Natural killer cell treated with Interleukin-12 subunit alpha and Interleukin-12 subunit beta and Interleukin-15 and Interleukin-18, amount 100 ng/mL, for 72 hours (primary cell): ENCODE measurements around the gene FNDC11. TPM values are rescaled to one million over a fixed set of nuclear protein-coding genes. Genes with fewer than 3 reads are reported as not detected.

ENCODE experiments used
- ATAC-seq, 2 donors: fragments of 150-1000 bp; cut with Tn5 transposase in 1 of 2; sonication (Bioruptor Pico), chemical (Tn5 transposase) in 1 of 2; 2 replicates each; pipeline ENCODE4 v1.10.0; 2021
- DNase-seq: peaks from one replicate; pipeline ENCODE4 v3.0.0; 2022; ENCODE audit warnings: low spot score
- H3K27ac Mint-ChIP-seq, 2 donors: 1 replicate in 1 of 2; 2 replicates in 1 of 2; pipeline ENCODE4 v1.8.0; 2022; ENCODE audit warnings: mixed read lengths in 2 of 2, mild to moderate bottlenecking in 1 of 2, moderate library complexity in 1 of 2
- H3K27me3 Mint-ChIP-seq, 2 donors: 1 replicate in 1 of 2; 2 replicates in 1 of 2; pipeline ENCODE4 v1.8.0; 2022; ENCODE audit warnings: mixed read lengths in 2 of 2
- H3K36me3 Mint-ChIP-seq: one replicate; pipeline ENCODE4 v1.8.0; 2022; ENCODE audit warnings: mixed read lengths
- H3K4me1 Mint-ChIP-seq, 2 donors: 1 replicate in 1 of 2; 2 replicates in 1 of 2; pipeline ENCODE4 v1.8.0; 2022; ENCODE audit warnings: low read depth in 2 of 2, mixed read lengths in 2 of 2, mild to moderate bottlenecking in 1 of 2
- H3K4me3 Mint-ChIP-seq: one replicate; pipeline ENCODE4 v1.8.0; 2022; ENCODE audit warnings: mixed read lengths
- H3K9me3 Mint-ChIP-seq: 2 replicates; pipeline ENCODE4 v1.8.0; 2022; ENCODE audit warnings: mixed read lengths
- total RNA-seq, 2 donors: library from RNA; stranded (reverse); gene quantifications; one replicate each; pipeline ENCODE4 v1.2.3, GENCODE V29; 2022

FNDC11 gene
- total RNA-seq, 2 donors from 2014 or later = 0.31 to 0.39 TPM

DNA sequence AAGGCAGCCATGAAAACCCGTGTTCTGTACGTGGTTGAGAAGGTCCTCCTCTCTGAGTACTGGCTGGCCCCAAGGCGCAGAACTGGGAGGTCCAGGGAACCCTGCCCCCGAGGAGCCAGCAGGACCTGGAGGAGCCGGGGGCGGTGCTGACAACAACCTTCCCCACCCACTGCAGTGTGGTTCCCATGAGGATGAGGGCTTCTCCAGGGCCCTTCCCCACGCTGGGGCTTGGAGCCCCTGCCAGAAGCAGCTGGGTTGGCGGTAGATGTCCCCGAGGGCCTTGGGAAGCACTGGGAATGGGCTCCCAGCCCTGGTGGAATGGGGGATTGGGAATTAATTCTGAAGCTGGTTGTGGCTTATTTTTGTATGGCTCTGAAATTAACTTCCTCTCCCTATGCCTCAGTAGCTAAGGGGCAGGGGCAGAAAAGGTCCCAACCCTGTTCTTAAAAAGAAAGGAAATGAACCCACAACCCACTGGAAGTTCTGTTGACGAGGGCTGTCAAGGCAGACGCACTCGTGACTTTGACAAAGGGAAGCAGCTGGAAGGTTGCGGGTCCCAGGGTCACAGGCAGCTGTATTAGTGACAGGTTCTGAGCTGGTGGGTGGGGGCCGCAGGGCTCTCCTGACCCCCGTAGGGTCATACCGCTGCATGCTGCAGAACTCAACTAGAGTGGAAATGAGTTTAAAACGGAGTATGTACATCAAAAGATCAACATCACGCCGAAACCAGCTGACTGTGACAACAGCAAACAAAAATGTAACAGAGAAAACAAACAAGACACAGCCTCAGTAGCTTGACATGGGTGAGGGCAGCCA, 34.0 kb downstream of the FNDC11 start:
- ATAC-seq (no peak), DNase-seq (no peak)
- no peaks in the 10 kb centered on the region for H3K9me3 Mint-ChIP-seq
- H3K27ac Mint-ChIP-seq = no peak overlapping the region
- no peak overlapping the region for H3K4me3 Mint-ChIP-seq
- peaks cover 0 to 2% of the 10 kb centered on the region in 2 donors for H3K4me1 Mint-ChIP-seq
- H3K36me3 Mint-ChIP-seq = no peaks in the 10 kb centered on the region
- no peaks in the 10 kb centered on the region for H3K27me3 Mint-ChIP-seq

DNA sequence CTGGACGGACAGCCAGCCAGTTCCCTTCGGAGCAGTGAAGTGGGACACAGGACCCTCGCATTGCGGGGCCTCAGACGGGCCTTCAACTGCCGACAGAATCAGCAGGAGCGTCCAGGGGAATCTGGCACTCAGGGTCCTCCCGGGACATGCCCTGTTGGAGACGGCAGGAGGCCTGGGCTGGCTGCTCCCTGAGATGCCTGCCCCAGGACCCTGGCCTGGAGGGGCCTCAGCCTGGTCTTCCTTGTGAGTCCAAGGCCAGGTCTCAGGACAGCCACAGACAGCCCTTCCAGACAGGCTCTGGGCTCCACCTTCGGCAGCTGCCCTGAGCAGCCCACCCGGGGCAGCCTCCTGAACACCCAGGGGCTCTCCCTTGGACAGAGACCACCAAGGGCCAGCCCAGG, 34.7 kb downstream of the FNDC11 start:
- Mint-ChIP-seq H3K27me3 (no peaks in the 10 kb centered on the region), H3K36me3 (no peaks in the 10 kb centered on the region), H3K9me3 (no peaks in the 10 kb centered on the region), H3K4me3 (no peak overlapping the region), H3K4me1 (peaks cover 0 to 2% of the 10 kb centered on the region in 2 donors), H3K27ac (no peak overlapping the region)
- ATAC-seq (peak in 1 of 2 donors; percentile 28), DNase-seq (no peak)

DNA sequence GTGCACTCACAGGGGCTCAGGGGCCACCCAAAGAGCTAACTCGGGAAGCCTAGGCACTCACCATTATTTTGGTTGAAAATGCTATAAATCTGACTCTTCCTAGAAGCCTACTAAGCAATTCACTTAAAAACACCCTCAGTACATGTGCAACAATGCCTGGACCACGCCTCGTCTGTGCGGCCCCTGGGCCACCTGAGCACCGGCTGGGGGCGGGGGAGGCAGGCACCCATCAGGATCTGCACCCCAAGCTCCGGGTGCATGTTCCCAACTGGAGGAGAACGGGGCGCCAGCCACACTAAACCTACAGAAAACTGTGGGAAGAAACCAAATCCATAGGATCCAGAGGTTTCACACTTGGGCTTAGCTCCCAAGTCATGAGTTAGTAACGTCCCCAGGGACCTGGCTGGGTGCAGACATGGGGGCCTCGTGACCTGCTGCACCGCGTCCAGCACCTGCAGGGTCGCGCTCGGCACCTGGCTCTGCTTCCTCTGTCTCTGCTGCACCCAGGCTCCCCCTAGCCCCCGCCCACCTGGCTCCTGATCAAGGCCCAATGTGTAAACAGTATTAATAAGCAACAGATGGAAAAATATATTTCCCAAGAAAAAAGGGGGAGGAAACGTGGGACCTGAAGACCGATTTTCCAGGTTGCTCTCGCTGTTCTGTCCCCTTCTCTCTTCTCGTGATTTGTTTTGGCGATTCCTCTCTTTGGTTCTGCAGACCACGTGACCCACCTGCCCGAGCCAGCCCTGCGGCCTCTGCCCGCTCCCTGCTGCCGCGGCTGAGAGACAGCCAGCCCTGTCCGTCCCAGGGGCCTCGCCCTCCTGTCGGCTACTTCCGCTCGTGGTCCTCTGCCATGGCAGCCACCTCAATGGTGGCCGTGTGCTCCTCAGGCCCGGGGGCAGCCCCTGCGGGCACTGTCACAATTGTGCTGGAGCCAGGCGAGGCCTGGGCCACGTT, 35.6 kb downstream of the FNDC11 start:
- DNase-seq (no peak), ATAC-seq (peak in 1 of 2 donors; percentile 29)
- no peaks in the 10 kb centered on the region for H3K27me3 Mint-ChIP-seq
- H3K27ac Mint-ChIP-seq = no peak overlapping the region
- no peaks in the 10 kb centered on the region for H3K36me3 Mint-ChIP-seq
- H3K4me3 Mint-ChIP-seq = no peak overlapping the region
- no peaks in the 10 kb centered on the region for H3K9me3 Mint-ChIP-seq
- peaks cover 0 to 2% of the 10 kb centered on the region in 2 donors for H3K4me1 Mint-ChIP-seq

DNA sequence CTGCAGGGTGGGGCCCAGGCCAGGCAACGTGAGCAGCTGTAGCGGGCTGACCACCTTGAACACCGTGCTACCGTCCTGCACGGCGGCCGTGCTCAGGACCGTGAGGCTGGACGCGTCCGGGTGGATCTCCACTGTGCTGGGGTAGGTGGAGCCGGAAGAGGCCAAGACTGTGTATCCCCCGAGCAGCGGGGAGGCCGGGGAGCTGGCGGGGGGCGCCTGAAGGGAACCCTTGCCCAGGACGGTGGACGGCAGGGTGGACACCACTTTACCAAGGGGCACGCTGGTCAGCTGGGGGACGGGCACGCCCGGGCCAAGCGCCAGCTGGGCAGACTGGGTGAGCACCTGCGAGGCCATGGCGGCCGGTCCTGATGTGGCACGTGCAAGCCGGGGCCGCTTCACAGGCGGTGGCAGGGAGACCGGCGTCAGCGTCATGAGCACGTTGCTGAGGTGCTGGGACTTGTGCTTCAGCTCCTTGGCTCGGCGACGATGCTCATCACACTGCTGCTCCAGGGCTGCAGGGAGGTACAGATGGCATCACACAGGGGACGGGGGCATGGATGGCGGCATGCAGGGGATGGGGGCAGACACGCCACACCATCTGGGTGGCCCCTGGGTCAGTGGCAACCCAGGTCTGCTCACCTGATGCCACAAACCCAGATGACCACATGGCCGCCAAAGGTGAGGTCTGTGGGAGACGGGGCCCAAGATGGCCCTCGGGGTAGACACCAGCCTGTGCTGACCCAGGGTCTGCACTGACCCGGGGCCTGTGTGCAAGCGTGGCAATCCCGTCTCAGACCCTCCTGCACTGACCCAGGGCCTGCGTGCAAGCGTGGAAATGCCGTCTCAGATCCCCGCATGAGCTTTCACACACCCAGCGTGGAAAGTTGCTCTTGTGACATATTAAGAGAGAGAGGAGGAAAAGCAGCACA, 36.5 kb downstream of the FNDC11 start:
- H3K9me3 Mint-ChIP-seq = no peaks in the 10 kb centered on the region
- H3K4me1 Mint-ChIP-seq = peaks cover 0 to 2% of the 10 kb centered on the region in 2 donors
- no peak overlapping the region for H3K4me3 Mint-ChIP-seq
- H3K36me3 Mint-ChIP-seq = no peaks in the 10 kb centered on the region
- ATAC-seq (no peak), DNase-seq (no peak)
- no peaks in the 10 kb centered on the region for H3K27me3 Mint-ChIP-seq
- no peak overlapping the region for H3K27ac Mint-ChIP-seq

DNA sequence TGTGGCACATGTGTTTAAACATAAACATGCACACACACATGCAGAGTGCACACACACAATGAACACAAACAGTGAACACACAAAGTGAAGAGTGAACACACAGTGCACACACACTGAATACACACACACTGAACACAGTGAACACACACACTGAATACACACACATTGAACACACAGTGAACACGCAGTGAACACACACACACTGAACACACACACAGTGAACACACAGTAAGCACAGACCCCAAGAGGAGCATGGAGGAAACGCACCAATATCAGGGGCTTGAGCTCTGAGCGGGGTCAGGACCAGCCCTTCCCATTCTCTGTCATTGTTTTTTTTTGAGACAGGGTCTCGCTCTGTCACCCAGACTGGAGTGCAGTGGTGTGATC, 37.2 kb downstream of the FNDC11 start:
- H3K9me3 Mint-ChIP-seq = no peaks in the 10 kb centered on the region
- DNase-seq (no peak), ATAC-seq (no peak)
- no peak overlapping the region for H3K4me3 Mint-ChIP-seq
- H3K27ac Mint-ChIP-seq = no peak overlapping the region
- H3K36me3 Mint-ChIP-seq = no peaks in the 10 kb centered on the region
- H3K27me3 Mint-ChIP-seq = no peaks in the 10 kb centered on the region
- no peaks in the 10 kb centered on the region for H3K4me1 Mint-ChIP-seq

DNA sequence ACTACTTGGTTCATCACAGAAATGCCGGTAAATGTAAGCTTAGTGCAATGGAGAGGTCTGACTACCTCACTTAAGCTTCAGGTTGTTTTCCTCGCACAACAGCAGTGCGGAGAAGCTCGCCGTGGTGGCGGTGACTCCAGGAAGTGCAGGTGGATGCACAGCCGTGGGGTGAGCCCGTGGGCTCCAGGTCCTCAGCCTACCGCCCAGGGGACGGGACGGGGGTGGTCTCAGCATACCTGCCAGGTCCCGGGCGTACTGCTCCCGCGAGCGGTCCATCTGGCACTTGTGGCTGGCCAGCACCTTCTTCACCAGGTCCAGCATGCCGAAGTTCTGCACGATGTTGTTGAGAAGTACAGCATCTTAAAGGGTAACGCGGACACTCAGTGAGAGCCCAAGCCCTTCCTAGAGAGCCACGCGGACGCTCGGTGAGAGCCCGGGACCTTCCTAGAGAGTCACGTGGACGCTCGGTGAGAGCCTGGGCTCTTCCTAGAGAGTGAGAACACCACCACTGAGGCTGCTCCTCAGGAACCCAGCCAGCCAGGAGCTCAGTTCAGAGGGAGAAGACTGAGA, 37.9 kb downstream of the FNDC11 start:
- Mint-ChIP-seq H3K36me3 (no peaks in the 10 kb centered on the region), H3K27ac (no peak overlapping the region), H3K4me3 (no peak overlapping the region), H3K9me3 (no peaks in the 10 kb centered on the region), H3K27me3 (no peaks in the 10 kb centered on the region), H3K4me1 (no peaks in the 10 kb centered on the region)
- DNase-seq = no peak
- ATAC-seq = no peak

DNA sequence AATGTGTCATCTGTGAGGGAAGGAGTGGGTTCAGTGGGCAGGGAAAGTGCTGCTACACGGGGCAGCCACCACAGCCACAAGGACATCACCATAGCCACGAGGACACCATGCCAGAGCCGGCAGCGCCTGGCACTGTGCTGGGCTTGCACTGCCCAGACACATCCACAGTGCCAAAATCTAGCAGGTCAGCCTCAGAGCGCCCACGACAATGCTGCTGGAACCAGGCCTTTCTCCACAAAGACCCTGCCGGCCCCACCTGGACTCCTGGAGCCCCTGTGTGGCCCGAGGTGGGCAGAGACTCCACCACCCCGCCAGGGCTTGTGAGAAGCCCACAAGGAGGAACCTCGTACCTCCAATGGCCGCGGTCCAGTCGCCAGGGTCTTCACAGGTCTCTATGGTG, 38.7 kb downstream of the FNDC11 start:
- Mint-ChIP-seq H3K36me3 (no peaks in the 10 kb centered on the region), H3K27me3 (no peaks in the 10 kb centered on the region), H3K4me3 (no peak overlapping the region), H3K4me1 (no peaks in the 10 kb centered on the region), H3K9me3 (no peaks in the 10 kb centered on the region), H3K27ac (no peak overlapping the region)
- DNase-seq (no peak), ATAC-seq (no peak)

DNA sequence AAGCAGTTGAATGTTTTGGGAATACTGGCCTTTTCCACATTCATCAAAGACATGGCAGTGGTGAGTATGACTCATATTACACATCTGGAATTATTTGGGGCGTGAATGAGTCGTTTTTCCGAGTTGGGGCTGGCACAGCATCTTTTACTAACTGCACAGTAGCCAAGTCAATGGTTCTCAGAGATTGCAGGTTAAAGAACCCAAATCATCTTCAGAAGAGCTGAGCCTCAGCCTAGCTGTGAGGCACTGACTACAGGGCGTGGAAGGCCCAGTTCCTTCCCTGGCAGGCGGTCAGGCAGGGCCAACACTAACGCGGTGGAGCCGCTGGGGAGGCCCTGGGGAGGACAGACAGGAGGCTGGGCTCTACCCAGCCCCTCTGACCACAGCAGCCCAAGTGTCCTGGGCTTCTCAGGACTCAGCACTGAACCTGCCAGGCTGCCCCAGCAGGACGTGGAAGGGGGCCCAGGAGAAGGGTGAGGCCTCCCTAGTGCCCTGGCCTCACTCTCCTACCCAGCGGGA, 40.1 kb downstream of the FNDC11 start:
- H3K4me1 Mint-ChIP-seq = no peaks in the 10 kb centered on the region
- H3K27me3 Mint-ChIP-seq = no peaks in the 10 kb centered on the region
- H3K9me3 Mint-ChIP-seq = no peaks in the 10 kb centered on the region
- H3K4me3 Mint-ChIP-seq = no peak overlapping the region
- peaks cover 1% of the 10 kb centered on the region for H3K36me3 Mint-ChIP-seq
- ATAC-seq (no peak), DNase-seq (no peak)
- H3K27ac Mint-ChIP-seq = no peak overlapping the region

DNA sequence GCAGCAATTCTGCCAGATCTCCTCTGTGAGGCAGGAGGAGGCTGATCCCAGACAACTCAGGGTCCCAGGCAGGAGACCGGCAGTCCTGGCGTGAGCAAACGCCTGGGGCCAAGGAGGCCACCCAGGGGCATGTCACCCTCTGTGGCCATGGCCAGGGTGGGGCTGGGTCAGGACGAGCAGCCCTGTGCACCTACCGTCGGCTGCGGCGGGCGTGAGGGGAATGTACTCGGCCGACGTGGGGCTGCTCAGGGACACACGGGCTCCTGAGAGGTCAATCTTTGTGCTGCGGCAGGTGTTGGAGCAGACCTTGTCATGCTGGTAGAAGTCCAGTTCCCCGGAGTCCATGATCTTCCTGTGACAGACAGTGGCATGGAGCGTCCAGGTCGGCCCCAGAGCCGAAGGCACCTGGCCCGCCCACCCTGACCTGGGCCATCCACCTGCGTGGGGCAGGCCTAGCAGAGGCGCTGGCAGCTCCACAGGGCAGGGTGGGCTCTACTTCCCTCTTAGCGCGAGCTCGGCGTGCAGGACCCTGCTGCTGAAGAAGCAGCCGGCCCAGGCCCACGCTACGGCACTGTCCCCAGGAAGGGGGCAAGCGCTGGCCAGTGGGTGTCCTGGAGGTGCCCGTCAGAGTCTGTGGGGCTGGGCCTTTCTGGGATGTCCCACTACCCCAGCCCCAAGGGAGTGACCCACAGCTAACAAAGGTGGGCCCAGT, 41.6 kb downstream of the FNDC11 start:
- Mint-ChIP-seq H3K36me3 (peaks cover 8% of the 10 kb centered on the region), H3K27ac (no peak overlapping the region), H3K4me1 (peaks cover 0 to 3% of the 10 kb centered on the region in 2 donors), H3K27me3 (no peaks in the 10 kb centered on the region), H3K4me3 (no peak overlapping the region), H3K9me3 (no peaks in the 10 kb centered on the region)
- DNase-seq (no peak), ATAC-seq (peak in 1 of 2 donors; percentile 28)

DNA sequence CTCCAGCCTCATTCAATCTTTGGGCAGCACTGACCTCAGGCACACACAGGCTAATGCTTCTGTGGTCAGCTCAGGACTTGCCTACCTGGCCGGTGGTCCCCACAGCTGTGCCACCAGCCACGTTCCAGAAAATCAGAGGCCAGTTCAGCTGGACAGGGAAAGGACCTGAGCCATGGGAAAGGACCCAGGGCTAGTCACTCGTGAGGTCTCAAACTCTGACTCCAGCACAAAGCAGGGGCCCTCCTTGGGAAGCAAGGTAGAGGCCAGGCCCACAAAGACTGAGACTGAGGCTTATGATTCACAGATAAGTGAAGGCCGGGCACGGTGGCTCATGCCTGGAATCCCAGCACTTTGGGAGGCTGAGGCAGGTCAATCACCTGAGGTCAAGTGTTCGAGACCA, 42.5 kb downstream of the FNDC11 start:
- Mint-ChIP-seq H3K4me3 (no peak overlapping the region), H3K4me1 (peaks cover 0 to 3% of the 10 kb centered on the region in 2 donors), H3K27ac (no peak overlapping the region), H3K9me3 (no peaks in the 10 kb centered on the region), H3K36me3 (peaks cover 8% of the 10 kb centered on the region), H3K27me3 (no peaks in the 10 kb centered on the region)
- DNase-seq (no peak), ATAC-seq (no peak)

DNA sequence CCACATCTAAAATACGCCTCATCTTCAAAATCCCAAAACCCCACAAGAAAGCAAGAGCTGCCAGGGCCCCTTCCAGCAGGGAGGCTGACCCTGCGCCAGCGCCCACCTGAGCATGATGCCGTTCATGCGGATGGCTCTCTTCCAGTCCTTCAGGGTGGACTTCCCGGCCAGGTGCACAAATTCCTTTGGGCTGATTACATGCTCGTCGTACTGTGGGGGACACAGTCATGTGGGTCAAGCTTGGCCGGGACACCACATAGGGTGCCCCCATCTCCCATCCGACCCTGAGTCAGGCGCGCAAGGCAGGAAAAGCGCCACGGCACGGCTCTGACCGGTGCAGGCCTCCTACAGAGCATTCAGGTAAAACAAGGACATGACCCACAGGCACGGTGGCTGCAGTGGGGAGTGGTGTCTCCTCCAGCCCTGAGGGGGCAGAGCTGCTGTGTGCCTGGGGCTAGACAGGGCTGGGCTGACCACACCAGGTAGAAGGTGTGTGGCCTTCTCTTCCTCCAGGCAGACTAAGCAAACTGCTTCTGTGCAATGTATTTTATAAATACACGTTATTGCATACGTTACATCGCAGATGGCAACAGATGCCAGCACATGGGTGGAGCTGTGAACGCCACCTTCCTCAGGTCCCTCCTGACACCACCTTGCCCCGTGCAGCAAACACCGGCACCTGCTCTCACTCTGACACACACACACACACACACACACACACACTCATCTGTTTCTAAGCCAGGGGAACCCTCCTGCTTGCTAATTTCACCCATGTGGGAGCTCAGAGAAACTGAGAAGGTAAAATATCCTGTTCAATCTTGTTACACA, 43.9 kb downstream of the FNDC11 start:
- H3K4me1 Mint-ChIP-seq = peaks cover 2 to 6% of the 10 kb centered on the region in 2 donors
- DNase-seq = no peak
- H3K9me3 Mint-ChIP-seq = no peaks in the 10 kb centered on the region
- H3K4me3 Mint-ChIP-seq = no peak overlapping the region
- no peak for ATAC-seq
- H3K36me3 Mint-ChIP-seq = peaks cover 11% of the 10 kb centered on the region
- H3K27ac Mint-ChIP-seq = no peak overlapping the region
- no peaks in the 10 kb centered on the region for H3K27me3 Mint-ChIP-seq
